Activated naive CD8-positive, alpha-beta T cell treated with anti-CD3 and anti-CD28 coated beads, Interleukin-2, amount 50 U/mL, for 24 hours (primary cell): ENCODE results near the gene STK4.

Experiments used
- ATAC-seq: fragments of 150-1000 bp; cut with Tn5 transposase; one replicate; pipeline ENCODE4 v1.10.0; 2021
- DNase-seq: peaks from one replicate; pipeline ENCODE4 v3.0.0; 2021
- H3K27ac Mint-ChIP-seq: one replicate; pipeline ENCODE4 v1.8.0; 2021; ENCODE audit warnings: mild to moderate bottlenecking, mixed read lengths
- H3K27me3 Mint-ChIP-seq: one replicate; pipeline ENCODE4 v1.8.0; 2021; ENCODE audit warnings: mixed read lengths
- H3K36me3 Mint-ChIP-seq: one replicate; pipeline ENCODE4 v1.8.0; 2021; ENCODE audit warnings: low read depth, mixed read lengths
- H3K4me1 Mint-ChIP-seq: one replicate; pipeline ENCODE4 v1.8.0; 2021; ENCODE audit warnings: mixed read lengths
- H3K4me3 Mint-ChIP-seq: one replicate; pipeline ENCODE4 v1.8.0; 2021; ENCODE audit warnings: mild to moderate bottlenecking, moderate library complexity, mixed read lengths
- H3K9me3 Mint-ChIP-seq: one replicate; pipeline ENCODE4 v1.8.0; 2021; ENCODE audit warnings: mixed read lengths

Gene STK4

DNA sequence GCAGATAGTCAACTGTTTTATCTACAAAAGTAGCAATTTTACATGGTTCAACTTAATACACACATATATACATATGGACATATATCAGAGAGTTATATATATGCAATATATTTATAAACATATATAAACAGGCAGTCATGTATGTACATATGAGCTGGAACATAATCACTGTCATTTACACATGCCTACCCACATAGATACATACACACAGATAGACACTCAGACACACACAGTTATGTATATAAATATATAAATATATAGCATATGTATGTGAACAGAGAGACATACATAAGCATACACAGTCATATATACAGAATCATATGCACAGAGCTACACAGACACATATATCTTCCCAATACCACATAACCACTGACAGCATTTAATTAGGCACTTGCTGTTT lies 146.4 kb downstream of the STK4 start:
- Mint-ChIP-seq H3K4me3 (no peak overlapping the region), H3K9me3 (no peaks in the 10 kb centered on the region), H3K27ac (no peak overlapping the region), H3K4me1 (peaks cover 1% of the 10 kb centered on the region), H3K27me3 (peaks cover 5% of the 10 kb centered on the region), H3K36me3 (no peaks in the 10 kb centered on the region)
- DNase-seq (no peak), ATAC-seq (no peak)

DNA sequence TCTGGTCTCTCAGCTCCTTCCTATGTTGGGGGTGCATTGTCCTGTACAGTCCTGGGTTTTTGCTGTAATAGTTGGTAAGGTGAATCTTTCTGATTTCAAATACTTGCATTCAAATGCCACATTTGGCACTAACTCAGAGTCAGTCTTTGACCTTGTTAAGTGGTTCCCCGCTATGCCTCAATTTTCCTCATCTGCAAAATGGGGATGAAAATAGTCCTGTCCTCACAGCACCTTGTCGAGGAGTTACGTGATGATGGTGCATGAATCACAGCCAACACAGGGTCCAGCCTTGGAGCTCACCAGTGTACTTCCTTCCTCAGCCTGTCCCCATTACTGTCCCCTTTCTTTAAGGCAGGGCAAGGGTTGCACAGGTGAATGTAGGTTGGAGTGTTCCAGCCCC lies 147.6 kb downstream of the STK4 start:
- no peaks in the 10 kb centered on the region for H3K36me3 Mint-ChIP-seq
- H3K27ac Mint-ChIP-seq, result no peak overlapping the region
- H3K4me1 Mint-ChIP-seq, result peaks cover 1% of the 10 kb centered on the region
- DNase-seq (no peak), ATAC-seq (no peak)
- H3K4me3 Mint-ChIP-seq, result no peak overlapping the region
- H3K27me3 Mint-ChIP-seq, result peaks cover 5% of the 10 kb centered on the region
- H3K9me3 Mint-ChIP-seq, result no peaks in the 10 kb centered on the region

DNA sequence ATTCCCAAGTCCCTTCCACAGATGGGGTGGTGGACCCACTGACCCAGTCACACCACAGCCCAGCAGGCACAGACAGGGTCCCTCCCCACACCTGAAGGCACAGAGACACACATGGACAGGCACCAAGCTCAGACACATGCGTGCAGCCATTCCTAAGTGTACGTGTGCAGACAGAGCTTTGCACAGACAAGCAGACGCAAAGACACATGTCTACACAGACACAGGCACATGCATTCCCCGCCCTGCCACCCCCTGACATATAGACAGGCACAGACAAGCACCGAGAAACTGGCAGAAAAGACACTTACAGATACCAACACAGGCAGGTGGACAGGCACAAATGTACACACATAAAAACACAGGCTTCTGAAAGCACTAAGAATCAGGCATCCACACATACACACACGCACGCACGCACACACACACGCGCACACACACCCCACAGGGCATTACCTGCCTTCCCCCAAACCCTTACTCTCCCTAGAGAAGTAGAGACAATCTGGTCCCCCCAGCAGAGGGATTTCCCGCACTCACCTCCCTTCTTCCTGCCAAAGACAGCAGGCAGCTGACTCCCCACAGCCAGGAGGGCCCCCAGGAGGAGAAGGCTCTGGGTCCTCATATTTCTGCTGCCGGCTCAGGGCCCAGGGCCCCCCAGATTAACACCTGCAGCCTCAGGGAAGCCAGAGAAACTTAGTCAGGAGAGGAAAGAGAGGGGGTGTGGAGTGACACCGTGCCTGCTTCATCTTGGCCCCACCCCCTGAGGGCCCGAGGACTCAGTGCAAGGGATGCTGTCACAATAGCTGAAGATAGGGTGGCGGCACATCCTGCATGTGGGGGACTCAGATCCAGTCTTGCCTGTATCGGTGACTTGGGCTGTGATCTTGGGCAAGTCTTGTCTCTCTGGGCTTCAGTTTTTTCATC lies 148.4 kb downstream of the STK4 start, which contains the start of gene WFDC5:
Gene WFDC5, minus strand, starts transcription at position 710 of the 921 bp plus-strand sequence. Its CDS starts 91 bp downstream, at position 619.
- H3K9me3 Mint-ChIP-seq, result no peaks in the 10 kb centered on the region
- H3K27ac Mint-ChIP-seq, result no peak within 1 kb of the TSS
- peaks cover 1% of the 10 kb centered on the region for H3K4me1 Mint-ChIP-seq
- H3K4me3 Mint-ChIP-seq, result no peak within 1 kb of the TSS
- peak; percentile 25 for DNase-seq
- H3K36me3 Mint-ChIP-seq, result no peaks in the 10 kb centered on the region
- peak; percentile 69 for ATAC-seq
- peaks cover 8% of the 10 kb centered on the region for H3K27me3 Mint-ChIP-seq

DNA sequence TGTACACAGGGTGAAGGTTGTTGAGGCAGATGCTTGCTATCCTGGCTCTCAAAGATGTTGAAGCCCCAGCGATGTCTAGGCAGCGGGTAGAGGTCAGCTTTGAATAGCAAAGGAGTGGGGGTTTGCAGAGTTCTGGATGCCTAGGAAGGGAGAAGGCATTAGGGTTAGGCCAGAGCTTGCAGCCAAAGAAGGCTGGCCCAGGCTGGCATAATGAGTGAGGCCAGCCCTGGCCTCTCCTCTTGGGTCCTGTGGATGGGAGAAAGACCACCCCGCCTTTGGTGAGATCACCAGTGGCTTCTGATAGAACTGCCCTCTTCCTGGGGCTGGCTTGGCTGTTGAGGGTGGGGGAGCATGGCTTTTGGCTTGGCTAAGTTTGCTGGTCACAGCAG lies 149.1 kb downstream of the STK4 start:
- Mint-ChIP-seq H3K36me3 (no peaks in the 10 kb centered on the region), H3K4me1 (peaks cover 1% of the 10 kb centered on the region), H3K9me3 (no peaks in the 10 kb centered on the region), H3K27ac (no peak overlapping the region), H3K4me3 (no peak overlapping the region), H3K27me3 (peaks cover 11% of the 10 kb centered on the region)
- ATAC-seq (no peak), DNase-seq (no peak)

DNA sequence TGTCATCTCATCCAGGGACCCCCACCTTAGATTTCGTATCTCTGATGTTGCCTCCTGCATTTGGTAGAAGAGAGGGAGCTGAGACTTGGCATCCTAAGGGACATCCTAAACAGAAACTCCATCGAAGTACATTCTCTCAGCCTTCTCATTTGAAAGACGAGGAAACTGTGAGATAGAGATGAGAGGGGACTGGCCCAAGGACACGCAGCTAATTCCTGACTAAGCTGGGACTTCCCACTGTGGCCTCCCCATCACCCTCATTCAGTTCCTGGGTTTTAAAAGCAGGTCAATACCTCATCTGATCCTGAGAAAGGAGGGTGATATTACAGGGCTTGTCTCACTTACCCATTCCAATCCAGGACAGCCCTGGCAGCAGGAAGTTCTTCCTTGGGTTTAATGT lies 149.5 kb downstream of the STK4 start:
- Mint-ChIP-seq H3K27ac (no peak overlapping the region), H3K27me3 (peaks cover 14% of the 10 kb centered on the region), H3K36me3 (no peaks in the 10 kb centered on the region), H3K9me3 (no peaks in the 10 kb centered on the region), H3K4me3 (no peak overlapping the region), H3K4me1 (peaks cover 1% of the 10 kb centered on the region)
- DNase-seq (no peak), ATAC-seq (no peak)

DNA sequence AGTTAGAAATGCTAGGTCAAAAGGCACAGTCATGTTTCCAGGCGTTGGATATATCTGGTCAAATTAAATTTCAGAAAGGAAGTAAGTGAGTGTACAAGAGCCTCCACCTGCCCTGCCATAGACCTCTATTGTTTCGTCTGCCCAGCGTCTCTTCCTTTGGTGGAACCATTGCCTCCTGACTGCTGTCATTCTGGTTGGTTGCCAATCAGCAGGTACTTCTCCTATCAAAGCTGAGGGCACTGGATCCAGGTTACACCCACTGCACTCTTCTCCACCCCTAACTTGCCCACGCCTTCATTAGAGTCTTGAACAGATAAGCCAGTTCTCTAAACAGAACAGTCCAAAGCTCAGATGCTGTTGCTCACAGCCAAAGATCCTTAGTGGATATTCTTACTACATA lies 151.3 kb downstream of the STK4 start:
- H3K4me1 Mint-ChIP-seq, result peaks cover 1% of the 10 kb centered on the region
- H3K27ac Mint-ChIP-seq, result no peak overlapping the region
- H3K9me3 Mint-ChIP-seq, result no peaks in the 10 kb centered on the region
- ATAC-seq (no peak), DNase-seq (no peak)
- H3K4me3 Mint-ChIP-seq, result no peak overlapping the region
- peaks cover 15% of the 10 kb centered on the region for H3K27me3 Mint-ChIP-seq
- H3K36me3 Mint-ChIP-seq, result no peaks in the 10 kb centered on the region

DNA sequence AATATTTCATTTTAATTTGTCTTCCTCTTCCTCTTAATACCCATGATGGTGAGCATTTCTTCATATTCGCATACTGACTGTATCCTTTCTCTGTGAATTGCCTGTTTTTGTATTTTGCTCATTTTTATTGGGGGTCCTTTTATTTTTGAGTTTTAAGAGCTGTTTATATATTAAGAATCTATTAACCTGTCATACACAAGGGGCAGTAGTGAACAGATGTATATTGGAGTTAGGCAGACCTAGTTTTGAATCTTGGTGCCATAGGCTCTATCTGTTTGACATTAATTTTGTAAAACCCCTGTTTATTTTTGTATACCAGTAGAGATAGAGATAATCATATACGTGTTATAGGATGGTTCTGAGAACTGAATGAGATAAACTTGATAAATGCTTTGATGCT lies 151.7 kb downstream of the STK4 start:
- Mint-ChIP-seq H3K9me3 (no peaks in the 10 kb centered on the region), H3K36me3 (no peaks in the 10 kb centered on the region), H3K27me3 (peaks cover 17% of the 10 kb centered on the region), H3K4me3 (no peak overlapping the region), H3K4me1 (peaks cover 1% of the 10 kb centered on the region), H3K27ac (no peak overlapping the region)
- ATAC-seq, result no peak
- DNase-seq, result no peak

DNA sequence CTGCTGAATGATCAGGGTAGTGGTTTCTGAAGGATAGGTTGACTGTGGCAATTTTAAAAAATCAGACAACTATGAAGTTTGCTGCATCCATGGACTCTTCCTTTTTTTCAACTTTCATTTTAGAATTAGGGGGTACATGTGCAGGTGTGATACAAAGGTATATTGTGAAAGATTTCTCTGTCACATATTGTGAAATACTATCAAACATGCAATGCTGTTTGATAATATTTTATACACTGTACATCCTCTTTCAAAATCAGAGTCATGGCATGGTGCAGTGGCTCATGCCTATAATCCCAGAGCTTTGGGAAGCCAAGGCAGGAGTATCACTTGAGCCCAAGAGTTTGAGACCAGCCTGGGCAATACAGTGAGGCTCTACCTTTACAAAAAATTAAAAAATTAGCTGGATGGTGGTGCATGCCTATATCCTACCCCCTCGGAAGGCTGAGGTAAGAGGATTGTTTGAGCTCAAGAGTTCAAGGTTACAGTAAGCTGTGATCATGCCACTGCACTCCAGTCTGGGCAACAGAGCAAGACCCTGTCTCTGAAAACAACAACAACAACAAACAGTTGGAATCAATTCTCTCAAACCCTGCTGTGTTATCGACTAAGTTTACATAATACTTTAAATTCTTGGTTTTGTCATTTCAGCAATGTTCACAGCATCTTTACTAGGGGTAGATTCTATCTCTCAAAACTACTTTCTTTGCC lies 153.4 kb downstream of the STK4 start:
- no peak for ATAC-seq
- DNase-seq, result no peak
- Mint-ChIP-seq H3K27me3 (peaks cover 16% of the 10 kb centered on the region), H3K36me3 (no peaks in the 10 kb centered on the region), H3K4me1 (peaks cover 1% of the 10 kb centered on the region), H3K9me3 (no peaks in the 10 kb centered on the region), H3K27ac (no peak overlapping the region), H3K4me3 (no peak overlapping the region)

DNA sequence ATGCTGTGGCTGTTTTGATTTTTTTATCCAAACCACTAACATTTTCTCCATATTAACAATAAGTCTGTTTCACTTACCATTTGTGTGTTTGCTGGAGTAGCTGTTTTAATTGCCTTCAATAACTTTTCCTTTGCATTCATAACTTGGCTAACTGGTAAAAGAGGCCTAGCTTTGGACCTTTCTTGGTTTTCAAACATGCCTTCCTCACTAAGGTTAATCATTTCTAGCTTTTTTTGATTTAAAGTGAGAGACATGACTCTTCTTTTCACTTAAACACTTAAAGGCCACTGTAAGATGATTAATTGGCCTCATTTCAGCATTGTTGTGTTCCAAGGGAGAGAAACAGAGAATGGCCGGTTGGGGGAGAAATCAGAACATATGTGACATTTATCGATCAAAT lies 155.1 kb downstream of the STK4 start:
- peaks cover 18% of the 10 kb centered on the region for H3K27me3 Mint-ChIP-seq
- ATAC-seq, result no peak
- no peak overlapping the region for H3K4me3 Mint-ChIP-seq
- no peak for DNase-seq
- no peaks in the 10 kb centered on the region for H3K36me3 Mint-ChIP-seq
- peaks cover 1% of the 10 kb centered on the region for H3K4me1 Mint-ChIP-seq
- H3K9me3 Mint-ChIP-seq, result no peaks in the 10 kb centered on the region
- H3K27ac Mint-ChIP-seq, result no peak overlapping the region

DNA sequence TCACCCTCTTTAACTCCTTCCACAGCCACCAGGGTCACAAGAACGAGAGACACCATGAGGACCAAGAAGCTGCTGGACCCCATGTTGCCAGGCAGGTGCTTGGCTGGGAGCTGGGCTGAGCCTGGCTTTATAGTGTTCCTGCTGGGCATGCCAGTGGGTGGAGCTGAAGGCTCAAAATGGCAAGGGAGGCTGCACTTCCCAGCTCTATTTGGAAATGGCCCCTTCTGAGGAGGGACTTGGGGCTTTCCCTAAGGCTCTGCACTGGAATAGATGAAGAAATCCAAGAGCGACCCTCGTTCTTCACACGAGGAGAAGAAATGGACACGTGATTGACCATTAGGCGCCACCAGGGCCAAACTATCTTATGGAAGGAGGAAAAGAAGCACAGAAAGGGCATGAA lies 158.1 kb downstream of the STK4 start, which contains the start of gene WFDC12:
Gene WFDC12, minus strand, starts transcription at position 101 of the 400 bp plus-strand sequence. Its CDS starts 18 bp downstream, at position 83.
- Mint-ChIP-seq H3K4me1 (no peaks in the 10 kb centered on the region), H3K4me3 (no peak within 1 kb of the TSS), H3K36me3 (no peaks in the 10 kb centered on the region), H3K9me3 (no peaks in the 10 kb centered on the region), H3K27ac (no peak within 1 kb of the TSS), H3K27me3 (peaks cover 23% of the 10 kb centered on the region)
- DNase-seq, result no peak
- no peak for ATAC-seq

DNA sequence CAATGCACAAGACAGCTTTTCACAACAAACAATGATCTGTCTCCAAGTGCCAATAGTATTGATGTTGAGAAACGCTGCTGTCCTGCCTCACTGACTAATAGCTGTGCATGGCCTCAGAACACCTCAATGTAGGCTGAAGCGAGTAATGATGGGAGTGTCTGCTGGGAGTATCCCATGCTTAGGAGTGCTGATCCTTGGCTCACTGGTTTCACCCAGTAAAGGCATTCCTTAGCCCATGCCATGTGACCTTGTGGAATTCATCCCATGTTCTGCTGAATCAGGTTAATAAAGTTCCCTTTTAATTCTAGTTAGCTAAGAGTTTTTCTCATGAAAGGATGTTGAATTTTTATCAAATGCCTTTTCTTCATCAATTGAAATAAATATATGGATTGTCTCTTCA lies 161.8 kb downstream of the STK4 start:
- no peaks in the 10 kb centered on the region for H3K4me1 Mint-ChIP-seq
- no peaks in the 10 kb centered on the region for H3K9me3 Mint-ChIP-seq
- no peak overlapping the region for H3K27ac Mint-ChIP-seq
- no peak for ATAC-seq
- DNase-seq, result no peak
- no peak overlapping the region for H3K4me3 Mint-ChIP-seq
- H3K27me3 Mint-ChIP-seq, result peaks cover 34% of the 10 kb centered on the region
- no peaks in the 10 kb centered on the region for H3K36me3 Mint-ChIP-seq
